ENCODE data around the gene TNFRSF1B.

TNFRSF1B gene

DNA sequence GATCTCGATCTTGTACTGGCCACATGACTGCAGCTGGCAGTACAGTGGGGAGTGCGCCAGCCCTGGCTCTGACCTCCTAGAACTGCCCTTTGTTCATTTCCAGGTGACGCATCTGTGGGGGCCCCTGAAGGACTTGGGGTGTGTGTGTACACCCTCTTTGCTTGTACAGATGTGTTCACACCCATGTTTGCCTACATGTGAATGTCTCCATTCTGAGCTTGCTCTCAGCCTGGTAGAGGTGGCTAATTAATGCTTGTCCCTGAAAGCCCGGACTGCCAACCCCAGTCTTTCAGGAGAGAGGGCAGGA lies 19.8 kb downstream of the TNFRSF1B start:
- no peak overlapping the region for H3K27ac ChIP-seq
- H3K27me3 ChIP-seq (ENCODE audit: control insufficient read depth, insufficient read depth, low read length), result no peaks in the 10 kb centered on the region
- no peaks in the 10 kb centered on the region for H3K36me3 ChIP-seq (ENCODE audit: control insufficient read depth, insufficient read depth, low read length)
- H3K4me2 ChIP-seq (ENCODE audit: low read length), result no peak overlapping the region
- no peaks in the 10 kb centered on the region for H3K9me3 ChIP-seq (ENCODE audit: control insufficient read depth, low read length)
- TF ChIP-seq, protein P1, sequence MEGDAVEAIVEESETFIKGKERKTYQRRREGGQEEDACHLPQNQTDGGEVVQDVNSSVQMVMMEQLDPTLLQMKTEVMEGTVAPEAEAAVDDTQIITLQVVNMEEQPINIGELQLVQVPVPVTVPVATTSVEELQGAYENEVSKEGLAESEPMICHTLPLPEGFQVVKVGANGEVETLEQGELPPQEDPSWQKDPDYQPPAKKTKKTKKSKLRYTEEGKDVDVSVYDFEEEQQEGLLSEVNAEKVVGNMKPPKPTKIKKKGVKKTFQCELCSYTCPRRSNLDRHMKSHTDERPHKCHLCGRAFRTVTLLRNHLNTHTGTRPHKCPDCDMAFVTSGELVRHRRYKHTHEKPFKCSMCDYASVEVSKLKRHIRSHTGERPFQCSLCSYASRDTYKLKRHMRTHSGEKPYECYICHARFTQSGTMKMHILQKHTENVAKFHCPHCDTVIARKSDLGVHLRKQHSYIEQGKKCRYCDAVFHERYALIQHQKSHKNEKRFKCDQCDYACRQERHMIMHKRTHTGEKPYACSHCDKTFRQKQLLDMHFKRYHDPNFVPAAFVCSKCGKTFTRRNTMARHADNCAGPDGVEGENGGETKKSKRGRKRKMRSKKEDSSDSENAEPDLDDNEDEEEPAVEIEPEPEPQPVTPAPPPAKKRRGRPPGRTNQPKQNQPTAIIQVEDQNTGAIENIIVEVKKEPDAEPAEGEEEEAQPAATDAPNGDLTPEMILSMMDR (IDR thresholded peaks at IDR 0.05), result no peak
- H3K4me1 ChIP-seq, result no peaks in the 10 kb centered on the region
- no peak overlapping the region for H3K4me3 ChIP-seq (ENCODE audit: low read depth, low read length)
- no peak overlapping the region for H3K9ac ChIP-seq
- no peak overlapping the region for H2AFZ ChIP-seq
- no peaks in the 10 kb centered on the region for H3K79me2 ChIP-seq

GRCh38 chr1:12188115-12188514 lies 21.3 kb downstream of the TNFRSF1B start:
- Histone ChIP-seq H2AFZ (no peak overlapping the region), H3K79me2 (no peaks in the 10 kb centered on the region), H3K9me3 (ENCODE audit: control insufficient read depth, low read length) (no peaks in the 10 kb centered on the region), H3K4me2 (ENCODE audit: low read length) (no peak overlapping the region), H3K9ac (no peak overlapping the region), H3K27me3 (ENCODE audit: control insufficient read depth, insufficient read depth, low read length) (no peaks in the 10 kb centered on the region), H3K27ac (no peak overlapping the region), H3K4me1 (no peaks in the 10 kb centered on the region), H3K4me3 (ENCODE audit: low read depth, low read length) (no peak overlapping the region), H3K36me3 (ENCODE audit: control insufficient read depth, insufficient read depth, low read length) (no peaks in the 10 kb centered on the region)
- TF ChIP-seq, protein P1 (IDR thresholded peaks at IDR 0.05), result no peak

DNA sequence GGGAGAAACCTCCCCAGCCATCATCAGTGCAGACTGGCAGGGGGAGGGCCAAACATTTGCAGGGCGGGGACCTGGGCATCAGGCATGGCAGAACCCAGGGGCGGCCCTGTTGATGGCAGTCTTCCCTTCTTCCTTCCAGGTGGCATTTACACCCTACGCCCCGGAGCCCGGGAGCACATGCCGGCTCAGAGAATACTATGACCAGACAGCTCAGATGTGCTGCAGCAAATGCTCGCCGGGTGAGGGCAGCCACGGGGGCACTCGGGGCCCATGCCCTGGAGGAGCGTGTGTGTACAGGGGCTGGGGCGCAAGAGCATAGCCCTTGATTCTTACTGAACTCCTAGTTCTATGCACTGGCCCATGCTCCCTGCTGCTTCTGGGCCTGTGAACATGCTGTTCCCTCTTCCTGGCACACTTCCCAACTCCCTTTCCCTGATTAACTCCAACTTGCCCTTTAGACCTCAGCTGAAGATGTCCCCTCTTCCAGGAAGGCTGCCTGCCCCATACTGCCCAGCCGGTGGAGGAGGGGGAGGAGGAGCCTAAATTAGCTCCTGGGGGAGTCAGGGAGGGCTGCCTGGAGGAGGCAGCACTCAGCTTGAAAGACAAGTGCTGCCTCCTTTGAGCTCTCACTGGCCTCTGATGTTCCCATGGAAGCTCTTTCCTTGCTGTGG lies 22.0 kb downstream of the TNFRSF1B start:
- Histone ChIP-seq H3K27ac (no peak overlapping the region), H3K27me3 (ENCODE audit: control insufficient read depth, insufficient read depth, low read length) (no peaks in the 10 kb centered on the region), H3K9ac (no peak overlapping the region), H3K4me2 (ENCODE audit: low read length) (no peak overlapping the region), H3K4me3 (ENCODE audit: low read depth, low read length) (no peak overlapping the region), H3K36me3 (ENCODE audit: control insufficient read depth, insufficient read depth, low read length) (no peaks in the 10 kb centered on the region), H3K4me1 (no peaks in the 10 kb centered on the region), H2AFZ (no peak overlapping the region), H3K79me2 (no peaks in the 10 kb centered on the region), H3K9me3 (ENCODE audit: control insufficient read depth, low read length) (no peaks in the 10 kb centered on the region)
- TF ChIP-seq, protein P1 (IDR thresholded peaks at IDR 0.05), result no peak

- Histone ChIP-seq H3K9ac (no peak overlapping the region), H3K4me1 (no peaks in the 10 kb centered on the region), H3K79me2 (no peaks in the 10 kb centered on the region), H3K4me2 (ENCODE audit: low read length) (no peak overlapping the region), H3K27me3 (ENCODE audit: control insufficient read depth, insufficient read depth, low read length) (no peaks in the 10 kb centered on the region), H3K4me3 (ENCODE audit: low read depth, low read length) (no peak overlapping the region), H3K9me3 (ENCODE audit: control insufficient read depth, low read length) (no peaks in the 10 kb centered on the region), H2AFZ (no peak overlapping the region), H3K27ac (no peak overlapping the region), H3K36me3 (ENCODE audit: control insufficient read depth, insufficient read depth, low read length) (no peaks in the 10 kb centered on the region)
- TF ChIP-seq, protein P1 (IDR thresholded peaks at IDR 0.05), result no peak
Measured at GRCh38 chr1:12189328-12189682, 22.5 kb downstream of the TNFRSF1B start.

- Histone ChIP-seq H3K27ac (no peak overlapping the region), H3K9ac (no peak overlapping the region), H3K9me3 (ENCODE audit: control insufficient read depth, low read length) (no peaks in the 10 kb centered on the region), H3K4me1 (no peaks in the 10 kb centered on the region), H3K4me2 (ENCODE audit: low read length) (no peak overlapping the region), H2AFZ (no peak overlapping the region), H3K27me3 (ENCODE audit: control insufficient read depth, insufficient read depth, low read length) (no peaks in the 10 kb centered on the region), H3K4me3 (ENCODE audit: low read depth, low read length) (no peak overlapping the region), H3K36me3 (ENCODE audit: control insufficient read depth, insufficient read depth, low read length) (no peaks in the 10 kb centered on the region), H3K79me2 (no peaks in the 10 kb centered on the region)
- TF ChIP-seq, protein P1 (IDR thresholded peaks at IDR 0.05), result no peak
Measured at GRCh38 chr1:12191242-12192032, 24.6 kb downstream of the TNFRSF1B start.

Measured in parathyroid adenoma (tissue), 2 donors.